GM12865 (cell line): Measurements from ENCODE around the gene ARF1.

Source experiments
- DNase-seq: peaks from one replicate; pipeline ENCODE4 v3.0.0; 2010; ENCODE audit warnings: low read depth
- H3K4me3 ChIP-seq: 2 replicates; pipeline ENCODE4 v1.5.1; 2011; ENCODE audit warnings: mild to moderate bottlenecking, low read depth, low read length, control low read depth
- TF ChIP-seq, protein P1 (sequence below): IDR thresholded peaks from 2 replicates; pipeline ENCODE4 v1.5.1; 2011; ENCODE audit warnings: low read length, control low read depth, low read depth, inconsistent platforms; ENCODE audit not compliant: insufficient read depth; ENCODE audit errors: missing control alignments

ARF1 gene

DNA sequence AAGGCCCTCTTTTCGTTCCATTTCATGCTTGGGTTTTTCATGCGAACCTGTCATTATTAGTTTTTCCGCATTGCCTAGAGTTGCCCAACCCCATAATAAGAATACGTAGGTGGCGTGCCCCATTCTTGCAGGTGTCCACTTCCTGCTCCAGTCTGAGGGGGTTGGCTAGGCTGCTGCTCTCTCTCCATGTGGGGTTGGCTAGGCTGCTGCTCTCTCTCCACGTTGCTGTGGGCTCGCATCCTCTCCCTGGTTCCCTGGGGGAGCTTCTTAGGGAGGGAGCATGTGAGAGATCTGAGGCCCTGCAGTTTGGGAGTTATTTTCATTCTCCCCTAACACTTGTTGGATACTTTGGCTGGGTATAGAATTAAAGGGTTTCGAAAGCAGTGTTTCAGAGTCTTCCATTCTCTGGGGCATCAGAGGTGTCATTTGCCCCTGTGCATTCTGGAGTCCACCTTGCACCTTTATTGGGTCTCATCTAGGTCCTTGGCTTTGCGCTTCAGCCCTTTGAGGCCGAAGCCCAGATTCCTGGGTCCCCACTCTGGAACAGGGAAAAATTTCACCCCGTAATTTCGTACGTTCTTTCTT lies 12.0 kb downstream of the ARF1 start:
- peak; percentile 1 for DNase-seq
- H3K4me3 ChIP-seq, result no peak overlapping the region
- TF ChIP-seq, protein P1, sequence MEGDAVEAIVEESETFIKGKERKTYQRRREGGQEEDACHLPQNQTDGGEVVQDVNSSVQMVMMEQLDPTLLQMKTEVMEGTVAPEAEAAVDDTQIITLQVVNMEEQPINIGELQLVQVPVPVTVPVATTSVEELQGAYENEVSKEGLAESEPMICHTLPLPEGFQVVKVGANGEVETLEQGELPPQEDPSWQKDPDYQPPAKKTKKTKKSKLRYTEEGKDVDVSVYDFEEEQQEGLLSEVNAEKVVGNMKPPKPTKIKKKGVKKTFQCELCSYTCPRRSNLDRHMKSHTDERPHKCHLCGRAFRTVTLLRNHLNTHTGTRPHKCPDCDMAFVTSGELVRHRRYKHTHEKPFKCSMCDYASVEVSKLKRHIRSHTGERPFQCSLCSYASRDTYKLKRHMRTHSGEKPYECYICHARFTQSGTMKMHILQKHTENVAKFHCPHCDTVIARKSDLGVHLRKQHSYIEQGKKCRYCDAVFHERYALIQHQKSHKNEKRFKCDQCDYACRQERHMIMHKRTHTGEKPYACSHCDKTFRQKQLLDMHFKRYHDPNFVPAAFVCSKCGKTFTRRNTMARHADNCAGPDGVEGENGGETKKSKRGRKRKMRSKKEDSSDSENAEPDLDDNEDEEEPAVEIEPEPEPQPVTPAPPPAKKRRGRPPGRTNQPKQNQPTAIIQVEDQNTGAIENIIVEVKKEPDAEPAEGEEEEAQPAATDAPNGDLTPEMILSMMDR, result no peak

DNA sequence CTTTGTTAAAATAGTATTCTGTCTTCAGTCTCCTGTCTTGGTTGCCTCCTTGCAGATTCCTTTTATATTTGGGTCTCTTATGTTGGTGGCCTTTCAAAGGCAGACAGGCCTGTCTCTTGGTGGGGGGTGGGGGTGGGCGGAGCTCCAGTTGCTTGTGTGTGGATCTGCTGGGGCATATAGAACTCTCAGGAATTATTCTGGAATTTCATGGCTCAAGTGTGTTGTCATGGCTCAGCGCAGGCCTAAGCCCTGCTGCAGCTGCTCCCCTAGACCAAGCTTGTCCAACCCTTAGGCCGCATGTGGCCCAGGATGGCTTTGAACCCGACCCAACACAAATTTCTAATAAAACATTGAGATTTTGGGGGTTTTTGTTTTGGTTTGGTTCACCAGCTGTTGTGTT lies 12.7 kb downstream of the ARF1 start:
- TF ChIP-seq, protein P1, result no peak
- H3K4me3 ChIP-seq, result no peak overlapping the region
- DNase-seq, result no peak

DNA sequence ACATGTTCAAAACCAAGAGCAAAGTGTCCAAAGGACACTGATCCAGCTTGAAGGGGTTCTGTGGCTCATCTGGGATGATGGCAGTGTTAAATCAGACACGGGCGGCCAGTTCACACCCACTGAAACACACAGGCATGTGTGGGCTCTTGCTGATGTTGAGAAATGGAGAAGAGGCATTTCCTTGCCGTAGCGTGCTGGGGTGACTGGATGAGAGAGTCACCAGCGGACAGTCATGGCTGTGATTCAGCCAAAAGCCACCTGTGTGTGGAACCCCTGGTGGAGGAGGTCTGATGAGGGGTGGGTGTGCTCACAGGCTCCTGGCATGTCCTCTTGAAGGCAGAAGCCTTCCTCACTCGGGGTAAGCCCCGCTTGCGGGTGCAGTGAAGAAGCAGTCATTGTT lies 13.4 kb downstream of the ARF1 start:
- TF ChIP-seq, protein P1, result no peak
- peak; percentile 0 for DNase-seq
- H3K4me3 ChIP-seq, result no peak overlapping the region

DNA sequence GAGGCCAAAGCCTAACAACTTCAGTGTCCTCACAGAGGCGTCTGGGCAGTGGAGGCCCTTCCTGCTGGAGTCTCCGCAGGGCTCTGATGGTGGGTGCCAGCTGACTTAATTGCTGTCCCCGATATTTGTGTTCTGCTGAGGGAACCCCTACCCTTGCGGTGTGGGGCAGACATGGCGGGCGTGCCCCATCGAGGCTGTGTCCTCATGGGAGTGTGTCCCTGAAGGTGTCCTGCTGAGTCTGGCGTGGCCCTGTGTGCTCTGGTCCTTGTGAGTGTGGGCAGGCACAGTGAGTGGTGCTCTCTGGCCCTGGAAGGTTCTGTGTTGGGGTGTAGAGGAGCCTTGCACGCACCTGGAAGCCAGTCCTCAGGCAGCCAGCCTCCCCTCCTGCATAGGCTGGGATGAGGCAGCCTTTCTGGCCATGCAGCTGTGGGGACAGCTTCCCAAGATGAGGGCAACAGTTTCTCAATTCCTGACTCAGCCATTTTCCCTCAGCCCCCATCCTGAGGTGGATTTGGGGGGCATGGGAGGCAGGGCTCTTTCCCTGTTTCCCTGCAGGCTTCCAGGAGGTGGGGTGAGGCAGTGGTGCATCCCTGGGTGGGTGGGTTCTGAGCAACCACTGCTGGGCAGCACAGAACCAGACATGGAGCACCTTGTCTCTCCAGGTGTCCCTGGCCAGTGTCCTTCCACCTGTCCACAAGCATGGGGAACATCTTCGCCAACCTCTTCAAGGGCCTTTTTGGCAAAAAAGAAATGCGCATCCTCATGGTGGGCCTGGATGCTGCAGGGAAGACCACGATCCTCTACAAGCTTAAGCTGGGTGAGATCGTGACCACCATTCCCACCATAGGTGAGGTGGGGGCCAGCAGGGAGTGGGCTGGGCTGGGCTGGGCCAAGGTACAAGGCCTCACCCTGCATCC lies 14.2 kb downstream of the ARF1 start:
- TF ChIP-seq, protein P1, result no peak
- DNase-seq, result no peak

DNA sequence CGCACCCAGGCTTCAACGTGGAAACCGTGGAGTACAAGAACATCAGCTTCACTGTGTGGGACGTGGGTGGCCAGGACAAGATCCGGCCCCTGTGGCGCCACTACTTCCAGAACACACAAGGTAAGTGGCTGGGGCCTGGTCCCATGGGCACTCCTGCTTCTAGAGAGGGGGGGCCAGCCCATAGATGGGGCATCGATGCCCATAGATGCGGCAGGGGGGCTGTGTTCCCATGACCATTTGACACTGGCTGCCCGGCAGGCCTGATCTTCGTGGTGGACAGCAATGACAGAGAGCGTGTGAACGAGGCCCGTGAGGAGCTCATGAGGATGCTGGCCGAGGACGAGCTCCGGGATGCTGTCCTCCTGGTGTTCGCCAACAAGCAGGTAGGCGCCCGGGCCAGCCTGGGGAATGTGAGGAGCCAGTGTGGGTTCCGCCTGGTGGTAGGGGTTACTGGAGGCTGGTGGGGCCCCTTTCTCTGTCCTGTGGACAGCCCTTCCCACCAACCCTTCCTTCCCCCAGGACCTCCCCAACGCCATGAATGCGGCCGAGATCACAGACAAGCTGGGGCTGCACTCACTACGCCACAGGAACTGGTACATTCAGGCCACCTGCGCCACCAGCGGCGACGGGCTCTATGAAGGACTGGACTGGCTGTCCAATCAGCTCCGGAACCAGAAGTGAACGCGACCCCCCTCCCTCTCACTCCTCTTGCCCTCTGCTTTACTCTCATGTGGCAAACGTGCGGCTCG lies 15.0 kb downstream of the ARF1 start:
- H3K4me3 ChIP-seq, result no peak overlapping the region
- TF ChIP-seq, protein P1, result no peak
- DNase-seq, result peak; percentile 2

More for the DNA sequence above, 14.2 kb downstream of the ARF1 start:
- H3K4me3 ChIP-seq, result no peak overlapping the region

DNA sequence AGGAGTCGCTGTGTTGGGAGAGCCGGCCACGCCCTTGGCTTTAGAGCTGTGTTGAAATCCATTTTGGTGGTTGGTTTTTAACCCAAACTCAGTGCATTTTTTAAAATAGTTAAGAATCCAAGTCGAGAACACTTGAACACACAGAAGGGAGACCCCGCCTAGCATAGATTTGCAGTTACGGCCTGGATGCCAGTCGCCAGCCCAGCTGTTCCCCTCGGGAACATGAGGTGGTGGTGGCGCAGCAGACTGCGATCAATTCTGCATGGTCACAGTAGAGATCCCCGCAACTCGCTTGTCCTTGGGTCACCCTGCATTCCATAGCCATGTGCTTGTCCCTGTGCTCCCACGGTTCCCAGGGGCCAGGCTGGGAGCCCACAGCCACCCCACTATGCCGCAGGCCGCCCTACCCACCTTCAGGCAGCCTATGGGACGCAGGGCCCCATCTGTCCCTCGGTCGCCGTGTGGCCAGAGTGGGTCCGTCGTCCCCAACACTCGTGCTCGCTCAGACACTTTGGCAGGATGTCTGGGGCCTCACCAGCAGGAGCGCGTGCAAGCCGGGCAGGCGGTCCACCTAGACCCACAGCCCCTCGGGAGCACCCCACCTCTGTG lies 15.9 kb downstream of the ARF1 start:
- DNase-seq, result peak; percentile 1
- TF ChIP-seq, protein P1, result no peak

More for the DNA sequence above, 15.9 kb downstream of the ARF1 start:
- H3K4me3 ChIP-seq, result no peak overlapping the region
